UCSD-AML1 (cell line): ENCODE data around the gene OSBPL10.

Source experiments
- DNase-seq: peaks from one replicate; lab custom pipeline; 2025; ENCODE audit not compliant: unreplicated experiment; lab: John Stamatoyannopoulos, UW

The OSBPL10 gene

GRCh38 chr3:31680072-31680870 is 300.8 kb downstream of the OSBPL10 start:
- no peak for DNase-seq

GRCh38 chr3:31676556-31676955 is 304.5 kb downstream of the OSBPL10 start:
- no peak for DNase-seq

- DNase-seq: no peak
Measured at GRCh38 chr3:31673950-31674349, 307.1 kb downstream of the OSBPL10 start.

GRCh38 chr3:31671976-31672375 is 309.1 kb downstream of the OSBPL10 start:
- DNase-seq: no peak

- no peak for DNase-seq
Measured at GRCh38 chr3:31671451-31671850, 309.6 kb downstream of the OSBPL10 start.

- DNase-seq: no peak
Measured at GRCh38 chr3:31670722-31671121, 310.3 kb downstream of the OSBPL10 start.

GRCh38 chr3:31670136-31670535 is 310.9 kb downstream of the OSBPL10 start:
- DNase-seq: no peak

GRCh38 chr3:31668242-31668641 is 312.8 kb downstream of the OSBPL10 start:
- DNase-seq: no peak

GRCh38 chr3:31667582-31667981 is 313.5 kb downstream of the OSBPL10 start:
- no peak for DNase-seq

- DNase-seq: no peak
Measured at GRCh38 chr3:31664031-31664430, 317.0 kb downstream of the OSBPL10 start.

GRCh38 chr3:31661993-31662670 is 318.9 kb downstream of the OSBPL10 start:
- DNase-seq: no peak

- DNase-seq: no peak
Measured at GRCh38 chr3:31661286-31661685, 319.8 kb downstream of the OSBPL10 start.

- DNase-seq: no peak
Measured at GRCh38 chr3:31659246-31659645, 321.8 kb downstream of the OSBPL10 start.

- DNase-seq: no peak
Measured at GRCh38 chr3:31654998-31655397, 326.1 kb downstream of the OSBPL10 start.

- no peak for DNase-seq
Measured at GRCh38 chr3:31653464-31653863, 327.6 kb downstream of the OSBPL10 start.

- no peak for DNase-seq
Measured at GRCh38 chr3:31652296-31652695, 328.8 kb downstream of the OSBPL10 start.

- no peak for DNase-seq
Measured at GRCh38 chr3:31648286-31648968, 332.6 kb downstream of the OSBPL10 start.

GRCh38 chr3:31645256-31645655 is 335.8 kb downstream of the OSBPL10 start:
- no peak for DNase-seq

- DNase-seq: no peak
Measured at GRCh38 chr3:31639828-31640227, 341.2 kb downstream of the OSBPL10 start.

- DNase-seq: no peak
Measured at GRCh38 chr3:31636694-31637442, 344.2 kb downstream of the OSBPL10 start.

- DNase-seq: no peak
Measured at GRCh38 chr3:31636049-31636448, 345.0 kb downstream of the OSBPL10 start.
